HG03039 (cell line): ENCODE measurements around the gene SNX18.
"Not testable (repeated sequence)": the region's sequence is repeated elsewhere in the genome, so short reads cannot be mapped to it uniquely, and the experiment has no call there.

Experiments used
- ATAC-seq: cut with Tn5 transposase; IDR thresholded peaks from one replicate; pipeline ENCODE4 v1.9.1; 2021; ENCODE audit warnings: mild to moderate bottlenecking, moderate library complexity; ENCODE audit not compliant: unreplicated experiment

Gene SNX18

GRCh38 chr5:54519509-54519876, 1.9 kb downstream of the SNX18 start:
- no peak for ATAC-seq

GRCh38 chr5:54520438-54520846, 2.9 kb downstream of the SNX18 start:
- ATAC-seq, result no peak

- ATAC-seq, result no peak
Measured at GRCh38 chr5:54520940-54521339, 3.4 kb downstream of the SNX18 start.

- no peak for ATAC-seq
Measured at GRCh38 chr5:54521856-54522479, 4.4 kb downstream of the SNX18 start.

GRCh38 chr5:54523534-54523933, 6.0 kb downstream of the SNX18 start:
- ATAC-seq, result no peak

GRCh38 chr5:54524082-54524481, 6.5 kb downstream of the SNX18 start:
- no peak for ATAC-seq

- no peak for ATAC-seq
Measured at GRCh38 chr5:54524704-54525103, 7.1 kb downstream of the SNX18 start.

GRCh38 chr5:54525261-54525660, 7.7 kb downstream of the SNX18 start:
- ATAC-seq, result no peak

- ATAC-seq, result no peak
Measured at GRCh38 chr5:54525692-54526091, 8.1 kb downstream of the SNX18 start.

- ATAC-seq, result no peak
Measured at GRCh38 chr5:54526604-54527288, 9.2 kb downstream of the SNX18 start.

GRCh38 chr5:54528633-54529209, 11.2 kb downstream of the SNX18 start:
- no peak for ATAC-seq

- ATAC-seq, result no peak
Measured at GRCh38 chr5:54529565-54529964, 12.0 kb downstream of the SNX18 start.

GRCh38 chr5:54531546-54531945, 14.0 kb downstream of the SNX18 start:
- ATAC-seq, result no peak

GRCh38 chr5:54533541-54534190, 16.1 kb downstream of the SNX18 start:
- ATAC-seq, result no peak

- ATAC-seq, result no peak
Measured at GRCh38 chr5:54534191-54535004, 16.8 kb downstream of the SNX18 start.

- ATAC-seq, result no peak
Measured at GRCh38 chr5:54535149-54535844, 17.7 kb downstream of the SNX18 start.

- ATAC-seq, result not testable (repeated sequence)
Measured at GRCh38 chr5:54536375-54536774, 18.8 kb downstream of the SNX18 start.

GRCh38 chr5:54536861-54537260, 19.3 kb downstream of the SNX18 start:
- not testable (repeated sequence) for ATAC-seq

GRCh38 chr5:54537725-54538124, 20.2 kb downstream of the SNX18 start:
- ATAC-seq, result no peak

GRCh38 chr5:54538156-54538555, 20.6 kb downstream of the SNX18 start:
- ATAC-seq, result no peak
